ENCODE measurements around the gene RIOK3.
"Not testable (repeated sequence)": the region's sequence is repeated elsewhere in the genome, so short reads cannot be mapped to it uniquely, and the experiment has no call there.

RIOK3 gene, protein sequence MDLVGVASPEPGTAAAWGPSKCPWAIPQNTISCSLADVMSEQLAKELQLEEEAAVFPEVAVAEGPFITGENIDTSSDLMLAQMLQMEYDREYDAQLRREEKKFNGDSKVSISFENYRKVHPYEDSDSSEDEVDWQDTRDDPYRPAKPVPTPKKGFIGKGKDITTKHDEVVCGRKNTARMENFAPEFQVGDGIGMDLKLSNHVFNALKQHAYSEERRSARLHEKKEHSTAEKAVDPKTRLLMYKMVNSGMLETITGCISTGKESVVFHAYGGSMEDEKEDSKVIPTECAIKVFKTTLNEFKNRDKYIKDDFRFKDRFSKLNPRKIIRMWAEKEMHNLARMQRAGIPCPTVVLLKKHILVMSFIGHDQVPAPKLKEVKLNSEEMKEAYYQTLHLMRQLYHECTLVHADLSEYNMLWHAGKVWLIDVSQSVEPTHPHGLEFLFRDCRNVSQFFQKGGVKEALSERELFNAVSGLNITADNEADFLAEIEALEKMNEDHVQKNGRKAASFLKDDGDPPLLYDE

GRCh38 chr18:23452728-23453679, at the start of gene RIOK3:
TSS of gene RIOK3 (plus strand) at chr18:23453287. CDS start at chr18:23453440, 153 bp downstream.
- DNase-seq (ENCODE audit: low read depth) = peak; percentile 95

- DNase-seq (ENCODE audit: low read depth) = no peak
Measured at GRCh38 chr18:23403310-23403709, 49.8 kb upstream of the RIOK3 start.

DNA sequence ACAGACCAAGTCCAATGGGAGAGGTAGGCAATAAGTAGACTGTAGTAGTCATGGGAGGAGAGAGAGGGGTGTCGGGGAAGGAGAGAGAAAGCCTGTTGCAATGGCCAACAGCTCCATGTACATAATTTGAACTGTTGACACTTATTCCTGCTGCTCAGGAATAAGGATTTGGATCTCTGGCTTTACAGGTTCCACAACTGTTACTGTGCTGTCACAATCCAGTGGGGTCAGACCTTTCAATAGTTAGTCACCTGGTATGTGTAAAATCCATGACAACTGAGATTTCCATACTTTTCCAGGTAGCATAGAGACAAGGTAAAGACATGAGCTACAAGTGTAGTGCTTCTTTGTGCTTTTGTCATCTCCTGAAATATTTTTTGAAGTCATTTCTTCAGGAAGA, 47.5 kb upstream of the RIOK3 start:
- DNase-seq (ENCODE audit: low read depth) = no peak

- DNase-seq (ENCODE audit: low read depth) = no peak
Measured at GRCh38 chr18:23406271-23406787, 46.8 kb upstream of the RIOK3 start.

GRCh38 chr18:23412351-23412964, 40.6 kb upstream of the RIOK3 start:
- no peak for DNase-seq (ENCODE audit: low read depth)

DNA sequence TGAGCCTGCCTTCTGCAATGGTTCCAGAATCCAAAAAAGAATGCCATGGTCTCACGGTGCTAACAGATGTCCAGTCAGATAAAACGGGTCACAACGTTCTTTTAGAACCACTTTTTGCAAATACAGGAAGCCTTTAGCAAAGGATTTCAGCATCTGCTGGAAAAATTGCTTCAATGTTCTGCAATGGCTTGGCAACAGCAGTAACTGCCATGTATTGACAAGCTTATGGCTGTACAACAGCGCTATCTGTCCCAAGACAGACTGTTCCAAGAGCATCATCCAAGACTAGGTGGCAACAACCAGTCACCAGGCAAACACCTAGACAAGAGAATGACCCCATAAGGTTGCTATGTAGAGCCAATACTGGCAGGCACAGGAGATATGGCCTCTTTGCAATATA, 37.6 kb upstream of the RIOK3 start:
- DNase-seq (ENCODE audit: low read depth) = no peak

- DNase-seq (ENCODE audit: low read depth) = no peak
Measured at GRCh38 chr18:23416298-23416697, 36.8 kb upstream of the RIOK3 start.

DNA sequence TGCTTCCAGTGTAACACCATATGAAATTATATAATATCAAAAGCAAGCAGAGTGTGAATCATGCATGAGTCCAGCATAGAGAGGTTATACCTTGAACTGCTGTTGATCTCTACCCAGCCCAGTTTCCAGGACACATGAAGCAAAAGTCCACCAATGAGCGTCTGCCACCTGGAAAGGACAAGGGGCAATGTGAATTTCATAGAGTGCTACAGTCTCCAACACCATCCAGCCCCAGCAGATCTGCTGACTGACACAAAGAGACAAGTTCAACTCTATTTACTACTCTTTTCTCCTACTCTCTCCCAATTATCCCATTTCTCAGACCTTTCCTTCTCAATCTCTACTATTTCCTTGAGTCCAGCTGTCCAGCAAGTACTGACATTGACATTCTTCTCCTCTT, 31.8 kb upstream of the RIOK3 start:
- no peak for DNase-seq (ENCODE audit: low read depth)

GRCh38 chr18:23422751-23423418, 30.2 kb upstream of the RIOK3 start:
- DNase-seq (ENCODE audit: low read depth) = peak; percentile 50

DNA sequence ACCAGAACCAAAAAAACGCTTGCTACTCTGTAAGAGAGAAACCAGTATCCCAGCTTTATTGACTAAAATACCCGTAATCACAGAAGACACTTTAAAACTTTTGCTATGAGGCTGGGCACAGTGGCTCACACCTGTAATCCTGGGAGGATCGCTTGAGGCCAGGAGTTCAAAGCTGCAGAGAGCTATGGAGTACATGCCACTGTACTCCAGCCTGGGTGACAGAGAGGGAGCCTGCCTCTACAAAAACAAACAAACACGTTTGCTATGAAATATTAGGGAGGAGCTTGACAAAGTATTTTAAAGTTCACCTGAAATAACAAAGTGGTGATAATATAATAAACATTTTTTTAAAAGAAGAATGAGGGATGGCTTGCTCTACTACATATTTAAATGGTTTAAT, 28.5 kb upstream of the RIOK3 start:
- no peak for DNase-seq (ENCODE audit: low read depth)

- no peak for DNase-seq (ENCODE audit: low read depth)
Measured at GRCh38 chr18:23428821-23429220, 24.3 kb upstream of the RIOK3 start.

GRCh38 chr18:23429538-23429937, 23.5 kb upstream of the RIOK3 start:
- not testable (repeated sequence) for DNase-seq (ENCODE audit: low read depth)

DNA sequence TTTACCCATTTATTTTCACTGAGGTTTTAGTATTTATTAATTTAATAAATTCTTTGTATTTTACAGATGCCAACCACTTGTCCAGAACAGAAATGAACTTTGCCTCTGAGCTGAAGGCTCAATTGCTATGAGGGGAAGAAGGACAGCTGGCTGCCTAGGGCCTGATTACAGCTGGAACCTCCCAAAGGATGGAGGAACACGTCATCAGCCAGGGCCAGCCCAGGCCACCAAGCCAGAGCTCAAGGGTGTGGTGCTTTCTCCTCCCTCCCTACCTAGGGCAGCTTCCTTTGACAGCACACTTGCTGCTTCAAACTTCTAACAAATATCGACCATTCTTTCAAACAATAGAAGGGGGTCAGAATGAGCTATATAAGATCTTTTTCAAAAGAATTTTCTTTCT, 19.7 kb upstream of the RIOK3 start:
- no peak for DNase-seq (ENCODE audit: low read depth)

- DNase-seq (ENCODE audit: low read depth) = peak; percentile 27
Measured at GRCh38 chr18:23437357-23438045, 15.6 kb upstream of the RIOK3 start.

DNA sequence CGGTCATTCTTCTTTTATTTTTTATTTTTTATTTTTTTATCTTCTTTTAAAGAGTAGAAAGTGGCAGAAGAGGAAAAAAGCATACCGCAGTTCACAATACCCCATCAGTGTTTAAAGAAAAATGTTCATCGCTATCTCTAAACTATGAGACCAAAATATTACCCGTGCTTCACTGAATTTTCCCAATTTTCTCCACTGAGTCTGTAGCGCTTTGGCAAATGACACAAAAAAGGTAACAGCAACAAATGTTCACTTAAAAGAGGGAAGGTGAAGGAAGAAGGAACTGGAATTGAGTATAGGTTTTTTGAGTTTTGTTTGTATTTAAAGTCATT, 15.1 kb upstream of the RIOK3 start:
- DNase-seq (ENCODE audit: low read depth) = no peak

GRCh38 chr18:23438608-23439366, 14.3 kb upstream of the RIOK3 start:
- DNase-seq (ENCODE audit: low read depth) = no peak

DNA sequence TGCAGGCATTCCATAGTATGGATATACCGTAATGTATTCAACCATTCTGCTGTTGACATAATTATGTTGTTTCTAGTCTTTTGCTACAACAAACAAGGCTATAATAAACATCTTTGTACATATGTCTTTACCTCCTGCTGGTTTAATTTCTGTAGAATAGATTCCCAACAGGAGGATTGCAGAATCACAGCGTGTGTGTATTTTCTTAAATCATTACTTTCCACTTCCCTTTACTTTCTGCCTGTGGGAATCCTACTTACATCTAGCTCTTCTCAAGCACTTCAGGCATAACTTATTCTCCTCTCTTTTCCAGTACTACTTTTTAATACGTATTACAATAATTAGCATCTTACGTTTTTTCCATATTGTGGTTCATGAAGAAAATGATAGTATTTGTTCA, 13.0 kb upstream of the RIOK3 start:
- DNase-seq (ENCODE audit: low read depth) = no peak

DNA sequence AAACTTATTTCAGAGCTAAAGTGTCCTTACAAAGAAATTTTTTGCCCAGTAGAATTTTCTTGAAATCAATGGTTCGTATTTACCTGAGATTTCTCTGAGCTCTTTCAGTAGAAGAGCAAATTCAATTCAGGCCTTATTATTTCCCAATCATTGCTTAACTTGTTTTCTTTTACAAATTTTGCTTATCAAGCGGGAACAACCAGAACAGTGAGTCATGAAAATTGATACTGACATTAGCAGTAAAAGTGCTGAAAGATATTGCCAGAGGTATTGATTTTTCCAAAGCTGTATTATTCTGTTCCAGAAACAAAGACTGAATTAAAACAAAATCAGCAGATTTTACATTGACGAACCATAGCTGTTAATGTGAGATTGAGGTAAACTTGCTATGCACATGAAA, 10.1 kb upstream of the RIOK3 start:
- DNase-seq (ENCODE audit: low read depth) = no peak

DNA sequence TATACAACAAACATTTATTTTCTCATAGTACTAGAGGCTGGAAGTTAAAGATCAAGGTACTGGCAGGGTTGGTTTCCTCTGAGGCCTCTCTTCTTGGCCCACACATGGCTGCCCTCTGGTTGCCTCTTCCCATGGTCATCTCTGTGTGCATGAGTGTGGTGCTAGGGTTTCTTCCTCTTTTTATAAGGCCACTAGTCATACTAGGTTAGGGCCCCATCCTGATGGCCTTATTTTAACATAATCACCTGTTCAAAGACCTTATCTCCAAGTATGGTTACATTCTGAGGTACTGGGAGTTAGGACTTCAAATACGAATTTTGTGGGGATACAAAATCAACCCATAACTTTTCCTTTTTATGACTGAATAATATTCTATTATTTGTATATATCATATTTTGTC, 4.8 kb upstream of the RIOK3 start:
- no peak for DNase-seq (ENCODE audit: low read depth)

DNA sequence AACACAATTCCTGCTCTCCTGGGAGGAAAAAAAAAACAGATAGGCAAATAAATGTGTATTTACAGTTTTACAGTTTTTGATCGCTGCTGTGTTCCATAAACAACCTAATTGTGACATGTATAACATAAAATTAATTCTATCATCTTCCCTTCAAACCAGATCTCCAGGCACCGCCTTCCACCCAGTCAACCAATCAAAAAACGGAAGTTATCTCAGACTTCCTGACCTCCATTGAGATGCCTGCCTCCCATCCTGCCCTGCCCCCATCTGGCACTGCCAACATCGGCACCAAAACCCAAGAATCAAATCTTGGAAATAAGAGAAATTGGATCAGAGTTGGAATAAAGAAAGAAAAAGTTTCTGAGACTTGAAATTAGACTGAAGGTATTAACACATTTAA, 3.1 kb upstream of the RIOK3 start:
- no peak for DNase-seq (ENCODE audit: low read depth)
